ENCODE measurements around the gene MYO3B.

DNA sequence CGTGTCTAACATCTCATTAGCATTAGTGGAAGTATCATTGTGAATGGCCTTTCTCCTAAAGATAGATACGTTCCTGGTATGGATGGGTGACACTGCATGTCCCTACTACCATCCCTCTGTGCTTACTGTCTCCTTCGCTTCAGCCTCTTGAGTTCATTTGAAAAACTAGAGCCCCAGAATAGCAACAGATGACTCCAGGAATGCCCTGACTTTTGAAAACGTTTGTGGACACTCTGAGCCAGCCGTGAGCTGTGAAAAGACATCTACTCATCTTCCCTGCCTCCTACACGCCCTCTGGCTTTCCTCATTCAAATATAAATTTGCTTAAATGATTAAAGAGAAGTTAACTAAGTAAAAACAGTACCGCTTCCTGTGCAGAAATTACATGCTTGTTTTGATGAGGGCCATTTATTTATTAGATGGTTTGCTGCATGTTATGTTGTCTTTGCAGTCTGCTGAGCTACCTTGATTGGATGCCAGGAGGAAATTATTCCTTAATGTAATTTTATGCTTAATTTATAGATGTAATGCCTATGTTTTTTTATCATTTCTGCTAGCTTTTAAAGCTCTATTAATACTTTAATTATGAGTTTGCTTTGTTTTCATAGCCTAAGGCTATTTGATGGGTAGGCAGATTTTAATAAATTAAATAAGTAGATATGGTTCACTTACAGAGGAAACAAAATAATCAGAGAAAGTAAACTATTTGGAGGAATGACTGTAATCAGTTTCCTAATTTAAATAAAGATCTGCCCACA lies 32.1 kb upstream of the MYO3B start:
- TF ChIP-seq, protein P1, sequence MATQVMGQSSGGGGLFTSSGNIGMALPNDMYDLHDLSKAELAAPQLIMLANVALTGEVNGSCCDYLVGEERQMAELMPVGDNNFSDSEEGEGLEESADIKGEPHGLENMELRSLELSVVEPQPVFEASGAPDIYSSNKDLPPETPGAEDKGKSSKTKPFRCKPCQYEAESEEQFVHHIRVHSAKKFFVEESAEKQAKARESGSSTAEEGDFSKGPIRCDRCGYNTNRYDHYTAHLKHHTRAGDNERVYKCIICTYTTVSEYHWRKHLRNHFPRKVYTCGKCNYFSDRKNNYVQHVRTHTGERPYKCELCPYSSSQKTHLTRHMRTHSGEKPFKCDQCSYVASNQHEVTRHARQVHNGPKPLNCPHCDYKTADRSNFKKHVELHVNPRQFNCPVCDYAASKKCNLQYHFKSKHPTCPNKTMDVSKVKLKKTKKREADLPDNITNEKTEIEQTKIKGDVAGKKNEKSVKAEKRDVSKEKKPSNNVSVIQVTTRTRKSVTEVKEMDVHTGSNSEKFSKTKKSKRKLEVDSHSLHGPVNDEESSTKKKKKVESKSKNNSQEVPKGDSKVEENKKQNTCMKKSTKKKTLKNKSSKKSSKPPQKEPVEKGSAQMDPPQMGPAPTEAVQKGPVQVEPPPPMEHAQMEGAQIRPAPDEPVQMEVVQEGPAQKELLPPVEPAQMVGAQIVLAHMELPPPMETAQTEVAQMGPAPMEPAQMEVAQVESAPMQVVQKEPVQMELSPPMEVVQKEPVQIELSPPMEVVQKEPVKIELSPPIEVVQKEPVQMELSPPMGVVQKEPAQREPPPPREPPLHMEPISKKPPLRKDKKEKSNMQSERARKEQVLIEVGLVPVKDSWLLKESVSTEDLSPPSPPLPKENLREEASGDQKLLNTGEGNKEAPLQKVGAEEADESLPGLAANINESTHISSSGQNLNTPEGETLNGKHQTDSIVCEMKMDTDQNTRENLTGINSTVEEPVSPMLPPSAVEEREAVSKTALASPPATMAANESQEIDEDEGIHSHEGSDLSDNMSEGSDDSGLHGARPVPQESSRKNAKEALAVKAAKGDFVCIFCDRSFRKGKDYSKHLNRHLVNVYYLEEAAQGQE (IDR thresholded peaks at IDR 0.05): no peak
- no peak for TF ChIP-seq TP53 (CRISPR knock-in tag; IDR thresholded peaks at IDR 0.05)
- no peak for TF ChIP-seq POLR2A (IDR thresholded peaks at IDR 0.05; ENCODE audit: low read length)
- TF ChIP-seq CHD2 (IDR thresholded peaks at IDR 0.05; ENCODE audit: low read length, partially characterized antibody): no peak
- TF ChIP-seq ZFP36 (IDR thresholded peaks at IDR 0.05; ENCODE audit: borderline replicate concordance, partially characterized antibody): no peak
- TF ChIP-seq MYC (IDR thresholded peaks at IDR 0.05; ENCODE audit: borderline replicate concordance, low read length): no peak
- no peak for TF ChIP-seq KDM5A (IDR thresholded peaks at IDR 0.05)
- TF ChIP-seq, protein P2, sequence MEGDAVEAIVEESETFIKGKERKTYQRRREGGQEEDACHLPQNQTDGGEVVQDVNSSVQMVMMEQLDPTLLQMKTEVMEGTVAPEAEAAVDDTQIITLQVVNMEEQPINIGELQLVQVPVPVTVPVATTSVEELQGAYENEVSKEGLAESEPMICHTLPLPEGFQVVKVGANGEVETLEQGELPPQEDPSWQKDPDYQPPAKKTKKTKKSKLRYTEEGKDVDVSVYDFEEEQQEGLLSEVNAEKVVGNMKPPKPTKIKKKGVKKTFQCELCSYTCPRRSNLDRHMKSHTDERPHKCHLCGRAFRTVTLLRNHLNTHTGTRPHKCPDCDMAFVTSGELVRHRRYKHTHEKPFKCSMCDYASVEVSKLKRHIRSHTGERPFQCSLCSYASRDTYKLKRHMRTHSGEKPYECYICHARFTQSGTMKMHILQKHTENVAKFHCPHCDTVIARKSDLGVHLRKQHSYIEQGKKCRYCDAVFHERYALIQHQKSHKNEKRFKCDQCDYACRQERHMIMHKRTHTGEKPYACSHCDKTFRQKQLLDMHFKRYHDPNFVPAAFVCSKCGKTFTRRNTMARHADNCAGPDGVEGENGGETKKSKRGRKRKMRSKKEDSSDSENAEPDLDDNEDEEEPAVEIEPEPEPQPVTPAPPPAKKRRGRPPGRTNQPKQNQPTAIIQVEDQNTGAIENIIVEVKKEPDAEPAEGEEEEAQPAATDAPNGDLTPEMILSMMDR (IDR thresholded peaks at IDR 0.05): no peak
- TF ChIP-seq EP300 (IDR thresholded peaks at IDR 0.05): no peak
- no peak for TF ChIP-seq ATOH8 (CRISPR knock-in tag; IDR thresholded peaks at IDR 0.05; ENCODE audit: low read depth)
- no peak for TF ChIP-seq SMC3 (IDR thresholded peaks at IDR 0.05)
- TF ChIP-seq HEYL (CRISPR knock-in tag; IDR thresholded peaks at IDR 0.05): no peak
- no peak for TF ChIP-seq HOXB13 (CRISPR knock-in tag; IDR thresholded peaks at IDR 0.05; ENCODE audit: low read depth)
- TF ChIP-seq KDM1A (IDR thresholded peaks at IDR 0.05; ENCODE audit: low read depth): no peak
